Measurements from ENCODE around the gene NRXN3. TPM values are rescaled to one million over a fixed set of nuclear protein-coding genes. Genes with fewer than 3 reads are reported as not detected.

NRXN3 gene
- total and polyA plus RNA-seq, 8 donors, result 0.29 to 41.1 (median 9.1) TPM

DNA sequence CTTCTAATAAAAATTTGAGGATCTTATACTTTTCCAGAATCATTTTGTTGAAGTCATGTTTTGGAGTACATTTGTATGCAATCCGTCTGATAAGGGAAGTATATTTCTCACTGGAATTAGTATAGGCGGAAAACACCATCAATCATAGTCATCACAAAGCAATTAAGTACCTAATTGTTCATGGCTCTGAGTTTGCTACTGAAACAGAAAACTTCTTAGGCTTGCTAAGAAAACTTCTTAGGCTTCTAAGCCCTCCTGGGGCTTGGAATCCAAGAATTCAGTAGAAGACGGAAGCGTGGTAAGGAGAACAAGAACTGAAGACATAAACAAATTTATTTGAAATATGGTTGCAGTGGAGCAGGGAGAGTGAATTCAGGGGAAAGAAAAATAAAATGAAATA, 1404.9 kb downstream of the NRXN3 start:
- TF ChIP-seq EP300 (IDR thresholded peaks at IDR 0.05), result no peak
- TF ChIP-seq POLR2A (IDR thresholded peaks at IDR 0.05), result no peak
- no peak for TF ChIP-seq POLR2AphosphoS5 (IDR thresholded peaks at IDR 0.05)
- TF ChIP-seq, protein P1, sequence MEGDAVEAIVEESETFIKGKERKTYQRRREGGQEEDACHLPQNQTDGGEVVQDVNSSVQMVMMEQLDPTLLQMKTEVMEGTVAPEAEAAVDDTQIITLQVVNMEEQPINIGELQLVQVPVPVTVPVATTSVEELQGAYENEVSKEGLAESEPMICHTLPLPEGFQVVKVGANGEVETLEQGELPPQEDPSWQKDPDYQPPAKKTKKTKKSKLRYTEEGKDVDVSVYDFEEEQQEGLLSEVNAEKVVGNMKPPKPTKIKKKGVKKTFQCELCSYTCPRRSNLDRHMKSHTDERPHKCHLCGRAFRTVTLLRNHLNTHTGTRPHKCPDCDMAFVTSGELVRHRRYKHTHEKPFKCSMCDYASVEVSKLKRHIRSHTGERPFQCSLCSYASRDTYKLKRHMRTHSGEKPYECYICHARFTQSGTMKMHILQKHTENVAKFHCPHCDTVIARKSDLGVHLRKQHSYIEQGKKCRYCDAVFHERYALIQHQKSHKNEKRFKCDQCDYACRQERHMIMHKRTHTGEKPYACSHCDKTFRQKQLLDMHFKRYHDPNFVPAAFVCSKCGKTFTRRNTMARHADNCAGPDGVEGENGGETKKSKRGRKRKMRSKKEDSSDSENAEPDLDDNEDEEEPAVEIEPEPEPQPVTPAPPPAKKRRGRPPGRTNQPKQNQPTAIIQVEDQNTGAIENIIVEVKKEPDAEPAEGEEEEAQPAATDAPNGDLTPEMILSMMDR (IDR thresholded peaks at IDR 0.05), result no peak
- H3K27ac ChIP-seq, result no peak overlapping the region

DNA sequence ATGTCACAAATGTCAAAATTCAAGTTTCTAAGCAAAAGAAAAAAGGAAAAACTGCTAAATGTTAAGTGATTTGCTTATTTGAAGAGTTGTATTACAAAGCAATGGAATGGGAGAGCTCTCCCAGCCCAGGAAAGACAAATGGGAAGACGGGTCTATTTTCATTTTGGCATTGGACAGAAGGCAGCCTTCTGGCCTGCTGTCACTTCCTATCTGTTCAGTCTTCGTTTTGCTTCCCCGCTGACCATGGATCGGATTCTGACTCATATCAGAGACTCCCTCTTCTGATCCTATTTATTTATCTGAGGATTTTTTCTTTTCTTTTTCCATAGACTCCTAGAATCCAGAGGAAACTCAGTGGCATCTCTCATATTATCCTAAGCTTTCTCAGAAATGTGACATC, 1406.3 kb downstream of the NRXN3 start:
- DNase-seq, result no peak
- H3K4me3 ChIP-seq, result no peak overlapping the region
- H3K9me3 ChIP-seq, result no peaks in the 10 kb centered on the region
- no peak overlapping the region for H3K27ac ChIP-seq
- TF ChIP-seq, protein P1 (IDR thresholded peaks at IDR 0.05), result no peak
- no peak for TF ChIP-seq POLR2AphosphoS5 (IDR thresholded peaks at IDR 0.05)
- TF ChIP-seq POLR2A (IDR thresholded peaks at IDR 0.05), result no peak
- no peak for TF ChIP-seq EP300 (IDR thresholded peaks at IDR 0.05)
- intact Hi-C loops (cut with DNase I; ENCODE audit: low total_unique reads), result no loop called here
- H3K4me1 ChIP-seq, result peaks cover 0 to 11% (median 2%) of the 10 kb centered on the region in 4 donors
- no peaks in the 10 kb centered on the region for H3K36me3 ChIP-seq
- no peaks in the 10 kb centered on the region for H3K27me3 ChIP-seq
- 61 to 76% (median 69%) methylated on average over 4 of the region's 4 CpGs for WGBS, 5 donors

More for the DNA sequence above, 1404.9 kb downstream of the NRXN3 start:
- DNase-seq, result no peak
- H3K4me1 ChIP-seq, result peaks cover 0 to 11% (median 2%) of the 10 kb centered on the region in 4 donors
- intact Hi-C loops (cut with DNase I; ENCODE audit: low total_unique reads), result no loop called here
- no peaks in the 10 kb centered on the region for H3K36me3 ChIP-seq
- H3K4me3 ChIP-seq, result no peak overlapping the region
- 49 to 70% (median 56%) methylated on average over 4 of the region's 4 CpGs for WGBS, 5 donors
- no peaks in the 10 kb centered on the region for H3K27me3 ChIP-seq
- no peaks in the 10 kb centered on the region for H3K9me3 ChIP-seq

DNA sequence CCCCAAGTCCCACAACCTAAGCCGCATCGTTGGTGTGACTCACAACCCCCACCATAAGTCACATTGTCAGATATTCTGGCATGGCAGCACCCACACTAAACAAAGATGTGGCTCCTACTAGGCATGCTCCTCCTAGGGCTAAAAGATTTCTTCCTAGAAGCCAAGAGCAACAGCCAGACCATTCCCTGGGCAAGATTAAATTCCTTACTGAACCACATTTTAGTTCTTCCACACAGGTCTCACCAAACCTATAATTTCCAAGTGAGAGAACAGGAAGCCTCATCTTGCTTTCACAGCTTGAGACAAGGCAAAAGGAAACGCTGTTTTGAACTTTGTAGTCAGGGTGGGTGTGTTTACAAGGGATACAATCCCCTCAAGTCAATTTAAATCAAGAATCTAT, 1408.3 kb downstream of the NRXN3 start:
- Histone ChIP-seq H3K4me3 (no peak overlapping the region), H3K27ac (no peak overlapping the region), H3K36me3 (no peaks in the 10 kb centered on the region), H3K4me1 (peaks cover 0 to 11% (median 2%) of the 10 kb centered on the region in 4 donors), H3K9me3 (no peaks in the 10 kb centered on the region), H3K27me3 (no peaks in the 10 kb centered on the region)
- DNase-seq, result no peak
- WGBS, 5 donors, result 66 to 78% (median 67%) methylated on average over 3 of the region's 3 CpGs
- intact Hi-C loops (cut with DNase I; ENCODE audit: low total_unique reads), result no loop called here
- TF ChIP-seq POLR2A (IDR thresholded peaks at IDR 0.05) (no peak), POLR2AphosphoS5 (IDR thresholded peaks at IDR 0.05) (no peak), EP300 (IDR thresholded peaks at IDR 0.05) (no peak)
- TF ChIP-seq, protein P1 (IDR thresholded peaks at IDR 0.05), result no peak

DNA sequence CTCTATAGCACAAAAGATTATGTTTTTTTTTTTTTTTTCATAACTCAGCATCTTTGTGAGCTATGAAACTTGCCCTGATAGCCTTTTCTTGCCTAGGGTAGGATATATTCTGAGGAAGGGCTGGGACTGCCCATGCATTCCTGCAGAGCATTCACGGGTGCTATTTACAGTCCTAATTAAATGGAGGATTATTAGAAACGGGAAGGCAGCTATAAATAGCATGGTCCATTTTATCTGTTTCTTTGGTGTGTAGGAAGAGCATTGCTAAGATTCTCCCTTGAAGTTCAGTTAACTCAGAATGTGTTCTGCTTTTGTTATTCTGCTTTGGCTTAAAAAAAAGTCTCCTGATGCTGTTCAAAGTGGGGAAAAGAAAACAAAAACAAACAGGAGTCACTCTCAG, 1410.2 kb downstream of the NRXN3 start:
- intact Hi-C loops (cut with DNase I; ENCODE audit: low total_unique reads), result no loop called here

More for the DNA sequence above, 1410.2 kb downstream of the NRXN3 start:
- peaks cover 0 to 11% (median 2%) of the 10 kb centered on the region in 4 donors for H3K4me1 ChIP-seq
- H3K27me3 ChIP-seq, result no peaks in the 10 kb centered on the region
- H3K36me3 ChIP-seq, result no peaks in the 10 kb centered on the region
- DNase-seq, result no peak
- H3K9me3 ChIP-seq, result no peaks in the 10 kb centered on the region
- H3K4me3 ChIP-seq, result no peak overlapping the region
- WGBS, 5 donors, result 30 to 47% (median 38%) methylated on average over 2 of the region's 2 CpGs
- H3K27ac ChIP-seq, result no peak overlapping the region
- TF ChIP-seq POLR2AphosphoS5 (IDR thresholded peaks at IDR 0.05) (no peak), POLR2A (IDR thresholded peaks at IDR 0.05) (no peak), EP300 (IDR thresholded peaks at IDR 0.05) (no peak)
- TF ChIP-seq, protein P1 (IDR thresholded peaks at IDR 0.05), result no peak

Measured in stomach (tissue), 9 donors.